ENCODE measurements around the gene SGK2.
A peak's percentile ranks its signal among the peaks of the same experiment; 100 is the strongest.
"Not testable (repeated sequence)": the region's sequence is repeated elsewhere in the genome, so short reads cannot be mapped to it uniquely, and the experiment has no call there.

SGK2 gene

GRCh38 chr20:43564993-43565757, 6.3 kb downstream of the SGK2 start:
- DNase-seq: no peak

- no peak for DNase-seq
Measured at GRCh38 chr20:43565758-43566104, 6.9 kb downstream of the SGK2 start.

- DNase-seq: no peak
Measured at GRCh38 chr20:43567477-43567876, 8.7 kb downstream of the SGK2 start.

DNA sequence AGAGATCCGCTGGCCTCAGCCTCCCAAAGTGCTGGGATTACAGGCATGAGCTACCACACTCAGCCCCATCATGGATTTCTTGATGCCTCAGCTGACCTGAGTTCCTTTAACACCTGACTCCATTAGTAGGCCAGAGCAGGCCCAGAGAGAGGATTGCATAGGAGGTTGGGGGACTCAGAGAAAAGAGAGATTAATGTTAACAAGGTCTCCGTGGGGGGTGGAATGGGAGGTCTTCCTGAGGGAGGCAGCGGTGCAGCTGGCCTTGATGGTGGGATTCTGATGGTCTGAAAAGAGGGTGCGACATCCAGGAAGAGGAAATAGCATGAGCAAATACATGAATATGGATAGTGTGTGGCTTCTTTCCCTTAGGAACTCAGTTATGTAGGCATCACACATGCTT, 9.9 kb downstream of the SGK2 start:
- no peak for DNase-seq

GRCh38 chr20:43569282-43569681, 10.5 kb downstream of the SGK2 start:
- DNase-seq: no peak

DNA sequence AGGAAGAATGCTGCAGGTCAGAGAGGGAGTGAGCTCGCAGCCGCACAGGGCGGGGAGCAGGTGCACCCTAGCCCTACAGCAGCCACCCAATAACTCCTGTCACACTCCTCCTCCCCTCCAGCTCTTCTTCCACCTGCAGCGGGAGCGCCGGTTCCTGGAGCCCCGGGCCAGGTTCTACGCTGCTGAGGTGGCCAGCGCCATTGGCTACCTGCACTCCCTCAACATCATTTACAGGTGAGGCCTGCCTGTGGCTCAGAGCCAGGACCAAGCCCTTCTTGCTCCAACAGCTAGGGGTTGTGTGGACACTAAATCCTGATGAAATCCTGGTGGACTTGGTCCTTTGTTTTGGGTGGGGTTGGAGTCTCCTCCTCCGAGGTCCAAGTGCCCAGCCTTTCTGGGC, 11.7 kb downstream of the SGK2 start:
- DNase-seq: no peak

- DNase-seq: no peak
Measured at GRCh38 chr20:43571310-43571709, 12.5 kb downstream of the SGK2 start.

- DNase-seq: no peak
Measured at GRCh38 chr20:43571771-43572170, 12.9 kb downstream of the SGK2 start.

DNA sequence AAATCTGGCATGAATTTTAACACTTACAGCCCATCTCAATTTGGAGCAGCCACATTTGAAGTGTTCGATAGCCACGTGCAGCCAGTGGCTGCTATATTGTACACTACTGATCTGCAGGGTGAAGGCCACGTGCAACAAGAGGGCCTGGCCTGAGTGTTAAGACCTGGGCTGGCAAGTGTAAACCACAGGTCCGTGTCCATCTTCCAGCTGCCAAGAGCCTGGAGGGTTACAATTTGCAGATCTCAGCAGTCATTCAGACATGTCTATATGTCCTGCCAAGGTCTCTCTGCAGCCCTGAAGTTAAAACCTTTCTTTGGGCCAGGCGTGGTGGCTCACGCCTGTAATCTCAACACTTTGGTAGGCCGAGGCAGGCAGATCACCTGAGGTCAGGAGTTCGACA, 14.1 kb downstream of the SGK2 start:
- no peak for DNase-seq

- no peak for DNase-seq
Measured at GRCh38 chr20:43576108-43576507, 17.3 kb downstream of the SGK2 start.

DNA sequence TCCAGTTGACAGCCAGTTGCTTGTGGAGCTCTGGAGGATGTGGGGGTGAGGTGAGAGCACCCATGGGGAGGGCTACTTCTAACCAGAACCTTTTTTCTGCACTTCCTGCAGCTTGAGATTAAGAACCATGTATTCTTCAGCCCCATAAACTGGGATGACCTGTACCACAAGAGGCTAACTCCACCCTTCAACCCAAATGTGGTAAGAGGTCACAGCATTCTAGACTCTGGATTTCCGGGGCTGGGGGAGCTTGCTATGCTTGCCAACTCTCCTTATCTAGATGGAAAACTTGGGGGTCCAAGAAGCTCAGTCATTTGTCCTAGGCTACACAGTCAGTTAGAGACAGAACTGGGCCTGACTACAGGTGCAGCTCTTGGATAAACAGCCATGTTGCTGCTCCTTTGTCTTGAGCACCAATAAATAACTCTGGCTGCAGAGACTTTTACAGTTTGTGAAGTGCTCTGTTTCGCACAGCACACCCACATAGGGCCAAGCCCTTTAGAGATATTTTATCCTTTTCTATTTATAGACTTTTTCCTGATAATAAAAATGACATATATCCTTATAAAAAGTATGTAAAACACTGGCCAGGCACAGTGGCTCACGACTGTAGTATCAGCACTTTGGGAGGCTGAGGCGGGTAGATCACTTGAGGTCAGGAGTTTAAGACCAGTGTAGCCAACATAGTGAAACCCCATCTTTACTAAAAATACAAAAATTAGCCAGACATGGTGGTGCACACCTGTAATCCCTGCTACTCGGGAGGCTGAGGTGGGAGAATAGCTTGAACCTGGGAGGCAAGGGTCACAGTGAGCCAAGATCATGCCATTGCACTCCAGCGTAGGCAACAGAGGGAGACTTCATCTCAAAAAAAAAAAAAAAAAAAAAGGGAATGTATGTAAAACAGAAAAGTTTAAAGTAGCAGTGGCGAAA, 21.3 kb downstream of the SGK2 start:
- no peak for DNase-seq

DNA sequence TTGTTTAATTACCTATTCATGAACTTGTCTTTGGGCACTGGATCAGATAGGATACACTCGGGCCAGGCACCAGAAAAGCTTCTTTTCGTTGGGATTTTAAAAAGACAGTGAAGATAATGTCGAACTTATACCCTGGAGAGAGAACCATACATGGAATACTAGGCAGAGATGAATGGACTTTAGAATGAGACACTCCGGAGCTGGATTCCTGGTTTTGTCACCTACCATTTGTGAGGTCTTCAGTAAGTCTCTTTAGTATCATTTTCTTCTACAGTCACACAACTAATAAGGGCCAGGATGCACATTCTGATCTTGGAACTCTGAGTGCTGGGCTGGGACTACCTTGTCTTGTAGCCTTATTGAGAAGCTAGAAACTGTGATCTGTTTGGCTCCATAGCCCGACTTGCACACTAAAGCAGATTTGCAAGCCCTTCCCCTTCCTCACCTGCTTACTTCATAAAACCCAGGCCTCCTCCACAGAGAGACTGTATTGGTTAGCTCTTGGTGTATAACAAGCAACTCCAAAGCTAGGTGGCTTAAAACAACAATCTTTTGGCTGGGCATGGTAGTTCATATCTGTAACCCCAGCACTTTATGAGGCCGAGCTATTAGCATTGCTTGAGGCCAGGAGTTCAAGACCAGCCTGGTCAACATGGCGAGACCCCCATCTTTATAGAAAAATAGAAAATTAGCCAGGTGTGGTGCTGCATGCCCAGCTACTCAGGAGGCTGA, 24.5 kb downstream of the SGK2 start:
- no peak for DNase-seq

GRCh38 chr20:43583982-43584432, 25.2 kb downstream of the SGK2 start:
- no peak for DNase-seq

- DNase-seq: no peak
Measured at GRCh38 chr20:43584448-43585136, 25.8 kb downstream of the SGK2 start.

- no peak for DNase-seq
Measured at GRCh38 chr20:43586641-43587040, 27.8 kb downstream of the SGK2 start.

DNA sequence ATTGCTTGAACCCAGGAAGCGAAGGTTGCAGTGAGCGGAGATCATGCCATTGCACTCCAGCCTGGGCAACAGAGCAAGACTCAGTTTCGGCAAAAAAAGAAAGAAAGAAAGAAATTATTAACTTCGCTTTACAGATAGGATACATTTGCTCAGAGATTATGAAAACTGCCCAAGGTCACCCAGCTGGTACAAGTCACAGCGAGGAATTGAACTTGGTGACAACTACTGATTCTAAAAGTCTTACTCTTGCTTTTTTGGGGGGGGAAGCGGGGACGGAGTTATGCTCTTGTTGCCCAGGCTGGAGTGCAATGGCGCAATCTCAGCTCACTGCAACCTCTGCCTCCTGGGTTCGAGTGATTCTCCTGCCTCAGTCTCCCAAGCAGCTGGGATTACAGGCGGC, 29.7 kb downstream of the SGK2 start:
- not testable (repeated sequence) for DNase-seq

- DNase-seq: peak; percentile 32
Measured at GRCh38 chr20:43590036-43590391, 31.2 kb downstream of the SGK2 start.

GRCh38 chr20:43590392-43591303, 31.8 kb downstream of the SGK2 start, which contains the start of gene IFT52:
Gene IFT52 (plus strand): TSS chr20:43590937. CDS start chr20:43594699, 3,762 bp downstream.
- DNase-seq: peak; percentile 93

- DNase-seq: not testable (repeated sequence)
Measured at GRCh38 chr20:43601960-43602359, 43.1 kb downstream of the SGK2 start.

GRCh38 chr20:43603124-43603523, 44.3 kb downstream of the SGK2 start:
- no peak for DNase-seq

- DNase-seq: no peak
Measured at GRCh38 chr20:43605715-43606114, 46.9 kb downstream of the SGK2 start.

- not testable (repeated sequence) for DNase-seq
Measured at GRCh38 chr20:43607278-43607677, 48.5 kb downstream of the SGK2 start.

Measured in CD4-positive, alpha-beta T cell treated with Interleukin-17A for 4 hours (primary cell).